Sigmoid colon (tissue), 3 donors: ENCODE data around the gene RTL10.

Source experiments
- CTCF ChIP-seq, 4 experiments: fragments of 450-650 bp in 3 of 4; fragments of 200-600 bp in 1 of 4; IDR thresholded peaks; one replicate each; pipeline ENCODE4 v1.5.1; 2016 to 2019; ENCODE audit warnings: antibody characterized with exemption in 4 of 4, mild to moderate bottlenecking in 3 of 4, moderate library complexity in 2 of 4
- POLR2A ChIP-seq, 2 donors: fragments of 450-650 bp; IDR thresholded peaks; one replicate each; pipeline ENCODE4 v1.6.1; 2016; ENCODE audit warnings: antibody characterized with exemption in 2 of 2, mild to moderate bottlenecking in 2 of 2, moderate library complexity in 2 of 2

GRCh38 chr22:19871023-19871844 is 16.6 kb upstream of the RTL10 start:
- TF ChIP-seq CTCF (IDR thresholded peaks at IDR 0.05), result no peak
- no peak for TF ChIP-seq POLR2A (IDR thresholded peaks at IDR 0.05)
